ENCODE measurements around the gene TMC3.

TMC3 gene

DNA sequence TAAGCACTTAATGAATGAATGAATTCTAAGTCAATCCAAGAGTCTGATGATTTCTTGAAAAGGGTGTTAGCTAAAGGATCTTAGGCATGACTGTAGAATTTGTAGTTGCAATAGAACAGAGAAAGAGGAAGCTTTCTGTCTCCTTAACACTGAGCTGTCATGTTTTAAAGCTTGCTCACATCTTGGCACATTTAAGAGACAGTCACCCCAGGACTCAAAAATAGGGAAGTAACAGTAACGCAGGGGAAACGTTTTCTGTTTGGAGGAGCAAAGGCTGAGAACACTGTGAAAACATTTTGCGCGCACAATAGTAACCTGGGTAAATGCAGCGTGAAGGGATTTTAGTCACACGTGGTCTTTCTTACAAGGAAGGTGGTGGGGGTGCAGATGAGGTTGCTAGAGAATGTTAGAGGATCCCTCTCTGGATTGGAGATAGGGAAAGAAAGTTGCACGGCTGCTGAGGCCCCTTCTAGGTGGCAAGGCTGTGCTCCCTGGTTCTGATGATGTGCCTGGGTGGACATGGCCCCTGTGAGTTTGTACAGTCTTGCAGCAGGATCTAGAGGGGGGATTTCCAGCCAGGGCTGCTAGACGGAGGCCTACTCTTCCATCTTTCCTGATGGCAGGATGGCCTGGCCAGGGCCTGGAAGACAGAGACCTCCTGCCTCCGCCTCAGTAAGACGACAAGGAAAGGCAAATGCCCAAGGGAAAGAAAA lies 62.1 kb downstream of the TMC3 start:
- TF ChIP-seq GATA3 (IDR thresholded peaks at IDR 0.05; ENCODE audit: low read depth, low read length) (no peak), GATA2 (IDR thresholded peaks at IDR 0.05; ENCODE audit: low read depth, low read length) (no peak)

DNA sequence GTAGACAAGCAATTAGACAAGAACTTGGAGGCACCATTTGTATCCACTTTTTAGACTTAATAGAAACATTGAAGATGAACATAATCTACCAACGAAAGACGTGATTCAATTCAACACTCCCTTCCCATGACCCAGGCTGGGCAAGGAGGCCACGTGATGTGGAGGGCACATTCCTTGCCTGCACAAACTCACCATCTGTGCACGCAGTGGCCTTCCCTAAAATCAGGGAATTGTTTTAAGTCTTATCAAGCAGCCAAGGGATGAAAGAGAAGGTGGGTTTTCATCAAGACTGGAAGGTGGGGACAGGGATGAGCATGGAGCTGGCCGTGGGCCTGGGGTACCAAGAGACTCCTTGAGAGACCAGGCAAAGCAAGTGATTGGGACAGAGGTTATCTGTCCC lies 63.5 kb downstream of the TMC3 start:
- TF ChIP-seq GATA3 (IDR thresholded peaks at IDR 0.05; ENCODE audit: low read depth, low read length) (no peak), GATA2 (IDR thresholded peaks at IDR 0.05; ENCODE audit: low read depth, low read length) (no peak)

DNA sequence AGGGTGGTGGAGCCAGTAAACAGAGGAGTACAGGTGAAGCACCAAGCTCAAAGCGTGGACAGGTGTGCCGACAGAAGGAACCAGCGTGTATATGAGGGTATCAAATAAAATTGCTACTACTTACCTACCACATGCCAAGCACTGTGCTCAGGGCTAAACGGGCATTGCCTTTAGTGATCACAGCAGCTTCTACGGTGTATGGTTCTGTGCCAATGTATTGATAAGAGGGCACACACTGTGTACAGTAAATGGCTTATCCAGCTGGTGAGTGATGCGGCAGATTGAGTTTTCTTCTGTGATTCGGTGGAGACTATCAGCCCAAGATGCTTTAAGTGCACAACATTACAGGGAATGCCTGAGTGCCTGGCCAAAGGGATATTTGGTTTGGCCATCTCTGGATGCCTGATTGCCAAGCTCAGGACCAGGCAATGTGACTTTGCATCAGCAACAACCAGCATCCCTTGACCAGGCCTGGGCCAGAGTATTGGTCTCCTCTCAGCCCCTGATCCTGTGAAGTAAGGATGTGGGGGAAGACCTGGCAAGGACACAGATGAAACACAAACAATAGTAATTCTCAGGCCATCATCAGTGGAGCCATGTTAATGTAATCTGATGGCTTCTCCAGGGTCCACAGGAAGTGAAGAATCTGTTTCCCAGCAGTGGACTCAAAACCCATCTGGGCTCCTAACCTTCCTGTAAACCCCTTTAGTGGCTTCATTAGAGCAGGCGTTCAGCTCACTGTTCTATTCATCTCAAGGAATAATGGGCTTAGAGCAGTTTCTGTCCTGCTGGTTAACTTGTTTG lies 64.2 kb downstream of the TMC3 start:
- TF ChIP-seq GATA3 (IDR thresholded peaks at IDR 0.05; ENCODE audit: low read depth, low read length) (no peak), GATA2 (IDR thresholded peaks at IDR 0.05; ENCODE audit: low read depth, low read length) (no peak)

DNA sequence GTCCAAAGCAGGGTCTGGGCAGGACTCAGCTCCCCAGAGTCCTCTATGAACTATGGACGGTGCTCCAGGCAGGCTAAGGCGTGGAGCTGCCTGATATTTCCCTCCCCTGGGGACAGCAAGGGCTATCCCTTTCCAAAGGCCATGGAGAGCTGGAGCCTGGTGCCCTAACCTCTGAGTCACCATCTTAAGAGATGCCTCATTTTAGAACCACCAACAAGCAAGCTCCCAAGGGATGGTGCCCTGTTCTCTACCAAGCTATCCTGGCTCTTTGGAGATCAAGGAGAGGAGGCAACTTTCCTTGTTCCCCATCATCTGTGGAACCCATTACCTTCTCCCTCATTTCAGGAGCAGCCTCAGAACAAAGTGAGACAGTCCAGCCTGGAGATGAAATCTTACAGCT lies 65.8 kb downstream of the TMC3 start:
- no peak for TF ChIP-seq GATA3 (IDR thresholded peaks at IDR 0.05; ENCODE audit: low read depth, low read length)
- no peak for TF ChIP-seq GATA2 (IDR thresholded peaks at IDR 0.05; ENCODE audit: low read depth, low read length)

DNA sequence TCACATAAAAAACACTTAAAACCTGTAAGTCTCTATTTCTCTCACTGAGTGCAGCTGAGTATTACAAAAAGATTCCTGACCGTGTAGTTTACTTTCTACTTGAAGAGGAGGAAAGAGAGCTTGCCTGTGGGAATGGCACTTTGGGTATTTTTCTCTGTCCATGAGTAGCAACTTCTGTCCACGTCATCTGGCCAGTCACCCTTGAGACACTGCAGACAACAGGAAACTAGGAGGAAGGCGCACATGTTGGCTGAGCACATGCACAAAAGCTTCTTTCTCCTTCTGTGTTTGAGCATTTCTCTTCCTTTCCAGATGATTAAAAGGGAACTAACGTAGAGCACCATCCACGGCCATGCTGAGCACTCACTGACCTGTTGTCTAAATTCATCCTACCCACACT lies 69.8 kb downstream of the TMC3 start:
- TF ChIP-seq GATA2 (IDR thresholded peaks at IDR 0.05; ENCODE audit: low read depth, low read length) (no peak), GATA3 (IDR thresholded peaks at IDR 0.05; ENCODE audit: low read depth, low read length) (no peak)

DNA sequence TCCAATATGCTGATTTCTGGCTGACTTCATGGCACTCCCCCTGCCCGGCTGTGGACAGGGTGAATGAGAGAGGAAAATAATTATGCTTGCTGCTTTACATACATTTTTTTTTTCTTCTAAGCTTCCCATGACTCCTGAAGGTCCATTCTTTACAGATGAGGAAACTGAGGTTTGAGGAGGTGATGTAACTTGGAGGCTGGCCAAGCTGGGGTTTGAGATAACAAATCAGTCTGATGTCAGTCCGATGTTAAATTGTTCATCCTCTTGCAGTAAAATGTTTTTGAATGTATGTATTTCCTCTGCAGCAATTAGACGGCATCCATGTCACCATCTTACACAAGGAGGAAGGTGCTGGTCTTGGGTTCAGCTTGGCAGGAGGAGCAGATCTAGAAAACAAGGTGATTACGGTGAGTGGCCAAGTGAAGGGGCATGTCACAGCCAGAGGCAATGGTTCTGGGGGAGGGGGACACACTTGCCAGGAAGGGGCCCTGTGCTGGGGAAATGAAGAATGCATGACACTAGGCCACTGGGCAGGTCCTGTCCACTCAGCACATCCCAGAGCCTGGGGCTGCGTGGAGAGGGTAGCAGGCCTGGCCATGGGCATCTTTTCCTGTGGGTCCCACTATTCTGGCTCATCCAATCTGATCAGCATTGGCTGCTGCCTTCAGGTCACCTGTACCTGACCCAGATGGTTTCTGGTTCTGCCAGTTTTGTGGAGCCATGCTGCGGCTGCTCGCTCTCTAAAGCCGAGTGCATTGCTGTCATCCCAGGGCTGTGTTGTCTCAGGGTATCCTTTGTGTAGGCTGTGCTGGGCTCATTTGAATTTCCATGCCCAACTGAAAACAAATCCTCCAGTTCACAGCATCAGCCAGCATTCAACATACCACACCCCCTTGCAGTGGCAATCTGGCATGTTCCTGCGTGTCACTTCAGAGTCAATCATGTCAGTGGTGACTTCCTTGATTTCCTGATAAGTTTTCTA lies 70.5 kb downstream of the TMC3 start:
- TF ChIP-seq GATA2 (IDR thresholded peaks at IDR 0.05; ENCODE audit: low read depth, low read length) (no peak), GATA3 (IDR thresholded peaks at IDR 0.05; ENCODE audit: low read depth, low read length) (no peak)

DNA sequence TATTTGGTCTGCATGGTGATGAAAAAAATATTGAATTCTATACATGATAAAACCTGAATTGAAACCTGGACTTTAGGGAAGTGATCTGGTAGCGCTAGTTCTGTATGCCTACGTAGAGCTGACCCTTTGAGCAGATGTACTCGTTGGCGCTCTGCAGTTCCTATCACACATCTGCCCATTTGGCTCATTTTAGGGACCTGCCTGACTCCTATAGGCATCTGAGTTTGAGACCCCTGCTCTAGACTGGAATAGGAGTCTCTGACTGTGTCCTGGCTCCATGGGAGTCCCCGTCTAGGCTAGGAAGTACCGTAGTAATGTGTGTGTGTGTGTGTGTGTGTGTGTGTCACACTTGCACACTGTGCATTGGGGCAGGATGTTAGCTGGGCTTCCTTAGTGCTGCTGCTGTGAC lies 71.3 kb downstream of the TMC3 start:
- TF ChIP-seq GATA2 (IDR thresholded peaks at IDR 0.05; ENCODE audit: low read depth, low read length) = no peak
- TF ChIP-seq GATA3 (IDR thresholded peaks at IDR 0.05; ENCODE audit: low read depth, low read length) = no peak

DNA sequence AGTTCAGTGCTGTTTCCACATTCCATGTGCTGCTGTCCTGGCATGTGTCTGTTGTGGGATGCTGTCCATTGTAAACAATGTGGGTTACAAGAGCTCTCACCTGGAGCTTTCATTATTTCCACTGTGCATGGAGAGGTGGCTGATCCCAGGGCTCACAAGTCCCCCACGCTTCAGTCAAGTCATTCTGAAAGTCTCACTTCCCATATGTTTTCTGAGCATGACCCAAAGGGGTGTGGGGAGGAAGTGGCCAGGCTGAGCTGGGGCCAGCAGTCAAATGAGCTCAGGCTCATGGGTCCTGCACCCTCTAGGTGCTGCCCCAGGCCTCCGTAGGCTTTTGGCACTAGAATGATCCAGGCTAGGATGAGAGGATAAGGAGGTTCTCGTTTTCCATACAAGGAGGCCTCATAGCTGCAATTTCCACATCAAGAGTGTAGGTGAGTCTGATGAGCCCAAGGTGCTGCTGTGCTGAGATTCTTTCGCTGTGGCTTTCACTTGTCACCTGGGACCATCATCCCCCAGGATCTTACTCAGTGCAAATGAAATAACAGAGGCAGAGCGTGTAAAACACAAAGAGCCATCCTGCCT lies 72.1 kb downstream of the TMC3 start:
- no peak for TF ChIP-seq GATA3 (IDR thresholded peaks at IDR 0.05; ENCODE audit: low read depth, low read length)

DNA sequence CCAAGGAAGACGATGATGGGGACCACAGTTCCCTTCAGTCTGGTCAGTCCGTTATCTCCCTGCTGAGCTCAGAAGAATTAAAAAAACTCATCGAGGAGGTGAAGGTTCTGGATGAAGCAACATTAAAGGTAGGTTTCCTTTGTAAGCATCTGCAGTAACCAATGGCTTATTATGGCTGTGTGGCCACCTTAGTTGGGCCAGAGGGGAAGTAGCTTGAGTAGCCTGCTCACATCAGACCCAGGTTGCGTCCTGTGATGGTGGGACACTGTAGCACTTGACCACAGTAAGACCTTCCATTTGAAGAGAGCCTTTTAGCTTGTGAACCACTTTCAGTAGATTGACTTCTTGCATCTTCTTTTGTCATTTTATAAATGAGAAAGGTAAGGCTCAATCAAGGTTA lies 72.6 kb downstream of the TMC3 start:
- no peak for TF ChIP-seq GATA2 (IDR thresholded peaks at IDR 0.05; ENCODE audit: low read depth, low read length)
- TF ChIP-seq GATA3 (IDR thresholded peaks at IDR 0.05; ENCODE audit: low read depth, low read length) = no peak

DNA sequence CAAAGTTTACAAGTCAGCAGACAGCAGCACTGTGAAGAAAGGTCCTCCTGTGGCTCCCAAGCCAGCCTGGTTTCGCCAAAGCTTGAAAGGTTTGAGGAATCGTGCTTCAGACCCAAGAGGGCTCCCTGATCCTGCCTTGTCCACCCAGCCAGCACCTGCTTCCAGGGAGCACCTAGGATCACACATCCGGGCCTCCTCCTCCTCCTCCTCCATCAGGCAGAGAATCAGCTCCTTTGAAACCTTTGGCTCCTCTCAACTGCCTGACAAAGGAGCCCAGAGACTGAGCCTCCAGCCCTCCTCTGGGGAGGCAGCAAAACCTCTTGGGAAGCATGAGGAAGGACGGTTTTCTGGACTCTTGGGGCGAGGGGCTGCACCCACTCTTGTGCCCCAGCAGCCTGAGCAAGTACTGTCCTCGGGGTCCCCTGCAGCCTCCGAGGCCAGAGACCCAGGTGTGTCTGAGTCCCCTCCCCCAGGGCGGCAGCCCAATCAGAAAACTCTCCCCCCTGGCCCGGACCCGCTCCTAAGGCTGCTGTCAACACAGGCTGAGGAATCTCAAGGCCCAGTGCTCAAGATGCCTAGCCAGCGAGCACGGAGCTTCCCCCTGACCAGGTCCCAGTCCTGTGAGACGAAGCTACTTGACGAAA lies 74.3 kb downstream of the TMC3 start:
- TF ChIP-seq GATA3 (IDR thresholded peaks at IDR 0.05; ENCODE audit: low read depth, low read length) (no peak), GATA2 (IDR thresholded peaks at IDR 0.05; ENCODE audit: low read depth, low read length) (no peak)

DNA sequence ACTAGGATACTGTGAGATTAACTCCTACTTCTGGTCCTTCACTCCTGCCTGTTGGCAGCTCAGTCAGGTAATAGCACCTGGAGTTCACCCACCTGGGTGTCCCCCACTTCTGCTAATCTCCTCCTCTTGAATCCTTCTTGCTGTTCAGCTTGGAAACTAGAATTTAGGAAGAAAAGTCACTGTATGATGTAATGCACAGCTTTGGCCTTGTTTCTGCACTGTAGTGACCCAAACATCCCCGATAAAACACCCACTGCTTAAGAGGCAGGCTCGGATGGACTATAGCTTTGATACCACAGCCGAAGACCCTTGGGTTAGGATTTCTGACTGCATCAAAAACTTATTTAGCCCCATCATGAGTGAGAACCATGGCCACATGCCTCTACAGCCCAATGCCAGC lies 74.9 kb downstream of the TMC3 start:
- TF ChIP-seq GATA3 (IDR thresholded peaks at IDR 0.05; ENCODE audit: low read depth, low read length) (no peak), GATA2 (IDR thresholded peaks at IDR 0.05; ENCODE audit: low read depth, low read length) (no peak)

DNA sequence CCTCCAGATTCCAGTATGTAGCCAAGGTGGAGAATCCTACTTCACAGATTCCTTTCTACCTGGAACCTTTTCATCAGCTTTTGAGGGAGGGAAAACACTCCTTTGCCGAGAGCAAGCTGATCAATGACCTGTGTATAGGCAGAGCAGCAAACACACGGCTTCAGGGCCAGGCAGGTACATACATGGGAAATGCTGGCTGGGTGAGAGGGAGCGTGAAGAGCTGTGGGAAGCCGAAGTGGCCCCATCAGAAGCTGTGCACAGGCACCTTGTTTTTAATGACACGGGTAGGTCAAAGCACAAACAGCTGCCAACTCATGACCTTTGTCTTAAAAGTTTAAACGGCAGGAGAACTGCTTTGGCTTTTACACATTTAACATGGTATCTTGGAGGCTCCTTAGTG lies 75.4 kb downstream of the TMC3 start:
- no peak for TF ChIP-seq GATA3 (IDR thresholded peaks at IDR 0.05; ENCODE audit: low read depth, low read length)
- no peak for TF ChIP-seq GATA2 (IDR thresholded peaks at IDR 0.05; ENCODE audit: low read depth, low read length)

Measured in SH-SY5Y (cell line).